OCI-LY1 (cell line): ENCODE data around the gene AMDHD2.
"Not testable (repeated sequence)": the region's sequence is repeated elsewhere in the genome, so short reads cannot be mapped to it uniquely, and the experiment has no call there.

Experiments used
- H2AFZ ChIP-seq: fragments of 200-600 bp; sonication (generic), shearing (Covaris generic); 2 replicates; pipeline ENCODE4 v1.6.0; 2014; ENCODE audit warnings: antibody characterized with exemption, mild to moderate bottlenecking, low read length
- H3F3A ChIP-seq: fragments of 200-600 bp; sonication (generic), shearing (Covaris generic); 2 replicates; pipeline ENCODE4 v1.6.0; 2014; ENCODE audit warnings: mild to moderate bottlenecking, antibody characterized with exemption, low read length, moderate library complexity; ENCODE audit not compliant: insufficient read depth
- H3K27ac ChIP-seq: fragments of 200-600 bp; sonication (generic); 2 replicates; pipeline ENCODE4 v1.5.1; 2014; ENCODE audit warnings: low read length, mixed run types, mild to moderate bottlenecking, low read depth; ENCODE audit not compliant: poor library complexity, severe bottlenecking
- H3K27me3 ChIP-seq: fragments of 200-600 bp; sonication (generic); 2 replicates; pipeline ENCODE4 v1.6.0; 2014; ENCODE audit warnings: antibody characterized with exemption, mild to moderate bottlenecking, low read length, moderate library complexity; ENCODE audit not compliant: insufficient read depth
- H3K36me3 ChIP-seq: fragments of 200-600 bp; sonication (generic); 2 replicates; pipeline ENCODE4 v1.6.1; 2014; ENCODE audit warnings: mild to moderate bottlenecking, antibody characterized with exemption, low read length, moderate library complexity, mixed read lengths; ENCODE audit not compliant: insufficient read depth
- H3K4me1 ChIP-seq: fragments of 200-600 bp; sonication (generic); 2 replicates; pipeline ENCODE4 v1.5.1; 2014; ENCODE audit warnings: mild to moderate bottlenecking, low read length, moderate library complexity; ENCODE audit not compliant: insufficient read depth, severe bottlenecking
- H3K4me2 ChIP-seq: fragments of 200-600 bp; sonication (generic), shearing (Covaris generic); 2 replicates; pipeline ENCODE4 v1.6.1; 2014; ENCODE audit warnings: low read length
- H3K4me3 ChIP-seq: fragments of 200-600 bp; sonication (generic); 2 replicates; pipeline ENCODE4 v1.5.1; 2014; ENCODE audit warnings: low read length, low read depth, mild to moderate bottlenecking, mixed read lengths; ENCODE audit not compliant: poor library complexity, severe bottlenecking
- H3K79me2 ChIP-seq: fragments of 200-600 bp; shearing (Covaris generic); 2 replicates; pipeline ENCODE4 v1.6.1; 2016; ENCODE audit warnings: mixed run types, low read length, mixed read lengths; ENCODE audit not compliant: insufficient read depth
- H3K9ac ChIP-seq: fragments of 200-600 bp; sonication (generic), shearing (Covaris generic); 2 replicates; pipeline ENCODE4 v1.6.1; 2014; ENCODE audit warnings: mild to moderate bottlenecking, low read length, mixed read lengths
- H3K9me2 ChIP-seq: fragments of 200-600 bp; sonication (generic), shearing (Covaris generic); 2 replicates; pipeline ENCODE4 v1.6.1; 2014; ENCODE audit warnings: low read depth, mild to moderate bottlenecking, low read length, mixed read lengths
- H3K9me3 ChIP-seq: fragments of 200-600 bp; shearing (Covaris generic); 2 replicates; pipeline ENCODE4 v1.6.1; 2014; ENCODE audit warnings: low read length, mixed read lengths
- H4K20me1 ChIP-seq: fragments of 200-600 bp; sonication (generic), shearing (Covaris generic); 2 replicates; pipeline ENCODE4 v1.6.0; 2016; ENCODE audit warnings: mild to moderate bottlenecking, low read length; ENCODE audit not compliant: insufficient read depth
- TF ChIP-seq, protein P1 (sequence below): fragments of 200-600 bp; sonication (generic), shearing (Covaris generic); IDR thresholded peaks from 2 replicates; pipeline ENCODE4 v1.5.1; 2017; ENCODE audit warnings: mild to moderate bottlenecking, antibody characterized with exemption, low read length, moderate library complexity, mixed read lengths

AMDHD2 gene

GRCh38 chr16:2539845-2540458 is 19.8 kb downstream of the AMDHD2 start:
- Histone ChIP-seq H3K27ac (peak overlapping the region; percentile 63), H3K4me2 (peak overlapping the region; percentile 91), H3K4me3 (peak overlapping the region; percentile 70), H3K79me2 (peaks cover 26% of the 10 kb centered on the region), H3K4me1 (peaks cover 32% of the 10 kb centered on the region), H3K9ac (peak overlapping the region; percentile 52; the same call in 1 of the 2 replicates)
- not testable (repeated sequence) for H3F3A ChIP-seq, H3K9me3 ChIP-seq, H2AFZ ChIP-seq, H3K36me3 ChIP-seq, H3K9me2 ChIP-seq, H3K27me3 ChIP-seq, H4K20me1 ChIP-seq
- TF ChIP-seq, protein P1, sequence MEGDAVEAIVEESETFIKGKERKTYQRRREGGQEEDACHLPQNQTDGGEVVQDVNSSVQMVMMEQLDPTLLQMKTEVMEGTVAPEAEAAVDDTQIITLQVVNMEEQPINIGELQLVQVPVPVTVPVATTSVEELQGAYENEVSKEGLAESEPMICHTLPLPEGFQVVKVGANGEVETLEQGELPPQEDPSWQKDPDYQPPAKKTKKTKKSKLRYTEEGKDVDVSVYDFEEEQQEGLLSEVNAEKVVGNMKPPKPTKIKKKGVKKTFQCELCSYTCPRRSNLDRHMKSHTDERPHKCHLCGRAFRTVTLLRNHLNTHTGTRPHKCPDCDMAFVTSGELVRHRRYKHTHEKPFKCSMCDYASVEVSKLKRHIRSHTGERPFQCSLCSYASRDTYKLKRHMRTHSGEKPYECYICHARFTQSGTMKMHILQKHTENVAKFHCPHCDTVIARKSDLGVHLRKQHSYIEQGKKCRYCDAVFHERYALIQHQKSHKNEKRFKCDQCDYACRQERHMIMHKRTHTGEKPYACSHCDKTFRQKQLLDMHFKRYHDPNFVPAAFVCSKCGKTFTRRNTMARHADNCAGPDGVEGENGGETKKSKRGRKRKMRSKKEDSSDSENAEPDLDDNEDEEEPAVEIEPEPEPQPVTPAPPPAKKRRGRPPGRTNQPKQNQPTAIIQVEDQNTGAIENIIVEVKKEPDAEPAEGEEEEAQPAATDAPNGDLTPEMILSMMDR, result peak; percentile 50

GRCh38 chr16:2540912-2541311 is 20.7 kb downstream of the AMDHD2 start:
- peaks cover 36% of the 10 kb centered on the region for H3K79me2 ChIP-seq
- H3K4me3 ChIP-seq, result peak overlapping the region; percentile 18
- peak overlapping the region; percentile 69 for H3K27ac ChIP-seq

DNA sequence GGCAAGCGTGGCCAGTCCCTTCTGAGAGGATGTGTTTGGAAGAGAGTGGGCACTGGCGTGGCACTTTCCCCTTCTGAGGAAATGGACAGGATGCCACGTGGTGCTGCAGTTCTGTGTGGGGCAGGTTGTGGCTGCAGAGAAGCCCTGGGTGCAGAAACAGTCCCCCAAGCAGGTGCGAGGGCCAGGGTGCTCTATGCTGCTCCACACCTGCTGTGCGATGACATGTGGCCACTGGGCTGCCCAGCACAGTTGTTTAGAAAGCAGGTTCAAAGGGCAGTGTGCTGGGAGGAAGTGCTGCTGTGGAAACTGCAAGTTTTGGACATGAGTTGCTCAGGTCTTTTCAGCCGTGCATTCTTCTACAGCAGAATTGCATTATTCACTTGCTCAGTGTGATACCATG is 21.2 kb downstream of the AMDHD2 start:
- H3K9me3 ChIP-seq, H2AFZ ChIP-seq, H3K9ac ChIP-seq, H3K36me3 ChIP-seq, H3F3A ChIP-seq, H3K9me2 ChIP-seq, H4K20me1 ChIP-seq, H3K27me3 ChIP-seq: not testable (repeated sequence)
- Histone ChIP-seq H3K4me1 (peaks cover 39% of the 10 kb centered on the region), H3K79me2 (peaks cover 38% of the 10 kb centered on the region), H3K27ac (peak overlapping the region; percentile 69), H3K4me3 (peak overlapping the region; percentile 18), H3K4me2 (peak overlapping the region; percentile 46; the same call in 1 of the 2 replicates)

More at GRCh38 chr16:2540912-2541311, 20.7 kb downstream of the AMDHD2 start:
- H3K9me2 ChIP-seq, H3K36me3 ChIP-seq, H3K9me3 ChIP-seq, H4K20me1 ChIP-seq, H3K27me3 ChIP-seq, H2AFZ ChIP-seq, H3F3A ChIP-seq, H3K9ac ChIP-seq: not testable (repeated sequence)
- Histone ChIP-seq H3K4me1 (peaks cover 36% of the 10 kb centered on the region), H3K4me2 (peak overlapping the region; percentile 91; the same call in 1 of the 2 replicates)

GRCh38 chr16:2543771-2544170 is 23.6 kb downstream of the AMDHD2 start:
- H3K4me2 ChIP-seq, H3K9me3 ChIP-seq, H3K4me3 ChIP-seq, H3K9ac ChIP-seq, H3K27me3 ChIP-seq, H3F3A ChIP-seq, H4K20me1 ChIP-seq, H3K27ac ChIP-seq, H3K36me3 ChIP-seq, H3K9me2 ChIP-seq, H2AFZ ChIP-seq: not testable (repeated sequence)
- Histone ChIP-seq H3K79me2 (peaks cover 35% of the 10 kb centered on the region), H3K4me1 (peaks cover 36% of the 10 kb centered on the region)

- not testable (repeated sequence) for H4K20me1 ChIP-seq, H3K4me2 ChIP-seq, H3K9ac ChIP-seq, H3K36me3 ChIP-seq, H3K9me2 ChIP-seq, H3K4me1 ChIP-seq, H3K27me3 ChIP-seq, H3K4me3 ChIP-seq, H3F3A ChIP-seq, H3K27ac ChIP-seq, H3K9me3 ChIP-seq, H2AFZ ChIP-seq
- peaks cover 12% of the 10 kb centered on the region for H3K79me2 ChIP-seq
Observed at GRCh38 chr16:2550283-2550878, 30.2 kb downstream of the AMDHD2 start.
